HG02840 (cell line): Measurements from ENCODE around the gene PRR12.

Experiments
- ATAC-seq: cut with Tn5 transposase; IDR thresholded peaks from one replicate; pipeline ENCODE4 v1.9.1; 2021; ENCODE audit warnings: mild to moderate bottlenecking, moderate library complexity, moderate number of reproducible peaks; ENCODE audit not compliant: unreplicated experiment, low FRiP score

Gene PRR12

DNA sequence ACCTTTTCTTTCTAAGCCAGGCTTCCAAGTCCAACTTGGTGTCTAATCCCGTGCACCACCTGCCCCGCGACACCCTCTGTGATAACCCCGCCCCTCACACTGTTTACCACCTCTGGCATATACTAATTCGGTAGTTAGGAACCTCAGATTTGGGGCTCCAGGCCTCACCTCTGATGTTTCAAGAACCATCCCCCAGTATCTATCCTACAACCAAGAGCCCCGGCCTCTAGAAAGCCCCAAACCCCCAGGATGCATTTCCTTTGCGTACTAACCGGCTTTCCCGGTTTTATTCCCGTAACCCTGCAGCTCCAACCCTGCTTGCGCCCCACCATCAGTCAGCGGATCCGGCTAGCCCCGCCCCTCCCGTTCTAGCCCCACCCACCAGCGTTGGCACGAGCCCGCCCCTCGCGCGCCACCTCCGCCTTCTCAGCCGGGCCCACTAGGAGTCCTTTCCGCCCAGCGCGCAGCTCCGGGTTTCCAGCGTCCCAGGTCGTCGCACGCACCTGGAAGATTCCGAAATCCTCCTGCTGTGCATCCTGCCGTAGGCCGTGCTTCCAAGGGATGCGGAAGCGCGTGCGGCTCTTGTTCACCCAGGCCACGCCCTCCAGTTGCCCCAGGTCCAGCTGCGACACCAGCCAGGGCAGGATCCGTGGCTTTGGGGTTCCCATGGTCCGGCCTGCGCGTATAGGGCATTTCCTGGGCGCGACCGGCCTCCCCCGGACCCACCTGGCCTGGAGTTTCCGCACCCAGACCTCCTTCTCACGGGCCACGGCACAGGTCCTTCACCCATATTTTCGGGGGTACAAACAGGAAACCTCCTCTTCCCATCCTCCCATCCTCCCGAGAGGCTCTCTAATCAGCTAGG lies 73.4 kb downstream of the PRR12 start:
- ATAC-seq: no peak

DNA sequence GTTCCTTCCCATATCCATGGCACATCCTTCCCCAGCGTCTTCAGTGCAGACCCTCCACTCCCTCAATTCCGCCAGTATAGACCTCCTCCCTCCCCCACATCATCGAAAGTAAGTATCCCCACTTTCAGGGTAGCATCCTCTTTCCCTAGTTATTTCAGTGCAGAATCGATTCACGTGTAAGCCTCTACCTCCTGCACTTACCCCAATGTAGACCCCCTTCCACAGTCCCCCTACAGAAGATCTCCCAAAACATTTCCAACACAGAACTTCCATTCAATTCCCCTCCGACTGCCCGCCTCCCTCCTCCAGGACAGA lies 74.0 kb downstream of the PRR12 start:
- no peak for ATAC-seq

DNA sequence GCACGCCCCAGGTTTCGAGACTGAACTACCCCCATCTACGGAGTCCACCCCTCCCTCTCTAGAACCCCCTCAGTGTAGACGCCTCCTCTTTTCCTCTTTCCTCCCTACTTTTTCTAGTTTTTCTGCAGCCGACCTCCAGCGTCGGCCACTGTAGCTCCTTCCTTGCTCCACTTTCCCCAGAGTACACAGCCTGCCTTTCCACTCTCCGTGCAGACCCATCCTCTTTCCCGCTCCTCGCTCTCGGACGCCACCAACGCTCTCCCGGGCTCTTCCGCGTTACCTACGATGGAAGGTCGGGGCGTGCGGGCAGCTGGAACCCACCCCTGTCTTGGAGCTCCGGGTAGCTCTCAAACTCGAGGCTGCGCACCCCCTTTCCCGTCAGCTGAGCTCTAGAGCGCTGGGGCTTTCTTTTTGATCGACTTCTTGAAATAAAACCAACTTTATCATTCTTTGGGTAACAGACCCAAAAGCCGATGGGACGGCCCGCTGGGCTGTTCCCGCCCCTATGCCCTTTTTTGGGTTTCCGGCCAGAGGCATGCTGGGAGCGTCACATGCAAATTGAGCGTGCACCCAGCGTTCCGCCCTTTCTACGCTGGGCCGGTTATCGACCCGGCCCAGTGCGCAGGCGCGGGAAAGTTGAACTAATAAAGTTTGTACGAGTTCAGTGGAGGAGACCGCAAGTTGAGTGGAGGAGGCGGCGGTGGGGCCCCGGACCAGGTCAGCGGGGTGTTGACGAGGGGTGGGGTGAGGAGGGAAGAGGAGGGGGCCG lies 74.6 kb downstream of the PRR12 start, which contains the start of the genes BCL2L12 and IRF3:
Gene BCL2L12, plus strand, starts transcription at position 583 of the 769 bp plus-strand sequence. CDS start 760 bp downstream, outside the sequence.
Gene IRF3, minus strand, starts transcription at position 507 of the 769 bp plus-strand sequence. CDS start 1,019 bp downstream, outside the sequence.
- ATAC-seq: peak; percentile 93

DNA sequence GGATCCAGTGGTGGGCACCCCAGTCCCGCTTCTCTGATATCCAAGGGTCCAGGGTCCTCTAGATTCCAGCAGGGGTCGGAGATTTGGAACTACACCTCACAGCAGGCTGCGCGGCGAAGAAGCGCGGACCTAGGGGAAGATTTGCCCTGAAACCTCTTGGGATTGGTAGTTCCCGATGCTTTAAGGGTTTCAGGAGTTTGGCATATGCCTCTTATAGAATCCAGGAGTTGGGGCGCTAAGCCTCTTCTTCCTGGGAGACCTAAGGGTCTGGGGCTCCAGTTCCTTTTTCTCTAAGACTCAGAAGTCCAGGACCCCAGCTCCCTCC lies 75.1 kb downstream of the PRR12 start:
- no peak for ATAC-seq

DNA sequence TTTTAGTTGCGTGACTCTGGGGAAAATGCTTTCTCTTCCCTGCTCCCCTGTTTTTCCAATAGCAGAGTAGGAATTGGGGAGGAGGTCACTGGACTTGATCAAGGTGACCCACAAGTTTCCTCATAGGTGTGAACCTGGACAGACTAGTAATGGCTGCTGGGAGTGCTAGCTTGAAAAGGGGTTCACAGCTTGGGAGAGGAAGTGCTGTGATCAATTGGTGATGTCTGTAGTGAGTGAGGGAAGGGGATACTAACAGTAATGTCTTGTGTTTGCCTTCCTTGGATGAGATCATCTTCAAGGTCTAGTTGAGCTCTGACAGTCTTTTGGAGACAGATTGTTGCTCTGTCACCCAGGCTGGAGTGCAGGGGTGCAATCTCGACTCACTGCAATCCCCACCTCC lies 76.5 kb downstream of the PRR12 start:
- no peak for ATAC-seq

DNA sequence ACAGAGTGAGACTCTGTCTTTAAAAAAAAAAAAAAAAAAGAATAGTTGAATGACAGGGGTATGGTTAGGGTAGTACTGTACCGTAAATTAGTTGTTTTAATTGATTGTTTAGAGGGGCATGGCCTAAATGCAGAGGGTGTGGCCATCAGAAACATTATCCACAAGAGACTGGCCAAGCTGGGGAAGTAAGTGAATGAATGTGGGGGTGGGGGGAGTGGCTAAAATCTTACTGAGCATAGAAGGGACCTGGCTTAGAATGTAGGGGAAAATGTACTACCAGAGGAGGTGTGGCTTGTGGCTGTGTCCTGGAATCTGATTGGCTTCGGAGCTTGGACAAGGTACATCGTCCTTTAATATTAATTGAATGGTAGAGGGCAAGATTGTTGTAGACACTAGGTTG lies 78.5 kb downstream of the PRR12 start:
- ATAC-seq: no peak

DNA sequence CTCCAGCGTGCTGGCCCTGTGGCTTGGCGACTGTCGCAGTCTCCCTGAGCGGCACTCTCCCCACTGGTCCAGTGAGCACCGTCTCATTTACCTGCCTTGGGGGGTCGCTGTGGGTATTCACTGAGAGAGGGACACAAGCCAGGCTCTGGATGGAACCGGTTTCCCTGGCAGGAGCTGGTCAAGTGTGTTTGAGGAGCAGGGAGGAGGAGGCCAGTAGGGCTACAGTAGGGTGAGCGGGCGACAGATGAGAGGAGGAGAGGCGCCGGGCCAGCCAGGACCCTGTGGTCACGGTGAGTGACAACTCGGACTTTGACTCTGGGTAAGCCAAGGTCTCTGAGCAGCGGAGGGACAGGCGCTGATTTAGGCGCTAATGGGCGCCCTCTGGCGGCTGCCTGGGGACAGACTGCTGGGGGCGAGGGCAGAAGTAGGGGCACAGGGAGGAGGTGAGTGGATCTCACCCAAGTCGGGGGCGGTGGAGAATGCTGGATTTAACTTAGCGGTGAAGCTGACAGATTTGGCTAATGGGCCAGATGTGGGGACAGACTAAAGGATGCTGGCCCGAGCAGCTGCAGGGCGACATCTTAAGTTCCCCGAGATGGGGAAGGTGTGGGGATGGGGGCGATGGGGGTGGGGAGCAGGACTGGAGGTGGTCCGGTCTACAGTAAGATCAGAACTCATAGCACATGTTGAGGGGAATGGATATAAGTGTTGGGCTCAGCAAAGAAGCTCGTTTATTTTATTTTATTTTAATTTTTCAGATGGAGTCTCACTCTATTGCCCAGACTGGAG lies 81.3 kb downstream of the PRR12 start:
- ATAC-seq: no peak
